ENCODE data around the gene ATOX1. TPM values are rescaled to one million over a fixed set of nuclear protein-coding genes. Genes with fewer than 3 reads are reported as not detected.

The ATOX1 gene
- total RNA-seq, 2 donors from 2014 or later, result 32.9 to 36.8 TPM

- H3K27me3 ChIP-seq (replicated peaks; ENCODE audit: insufficient read depth), result no peaks in the 10 kb centered on the region
- no peak for ATAC-seq (ENCODE audit: insufficient number of reproducible peaks, low FRiP score, low read depth)
- H3K9me3 ChIP-seq, result no peaks in the 10 kb centered on the region
- H3K4me3 ChIP-seq, result no peak overlapping the region
- H3K36me3 ChIP-seq, result no peaks in the 10 kb centered on the region
- H3K4me1 ChIP-seq (ENCODE audit: control insufficient read depth in 1 of 2, low read depth in 2 of 2), result peaks cover 28 to 46% of the 10 kb centered on the region in 2 donors
- H3K27ac ChIP-seq, result peak overlapping the region; percentile 75 to 77
- TF ChIP-seq CTCF (IDR thresholded peaks at IDR 0.05), result no peak
- DNase-seq (ENCODE audit: low spot score), result no peak
Observed at GRCh38 chr5:151739395-151739794, 19.0 kb downstream of the ATOX1 start.

GRCh38 chr5:151738125-151738848 lies 20.1 kb downstream of the ATOX1 start:
- ATAC-seq (ENCODE audit: insufficient number of reproducible peaks, low FRiP score, low read depth) (no peak), DNase-seq (ENCODE audit: low spot score) (no peak)
- no peak for TF ChIP-seq CTCF (IDR thresholded peaks at IDR 0.05)
- no peaks in the 10 kb centered on the region for H3K9me3 ChIP-seq
- H3K4me1 ChIP-seq (ENCODE audit: control insufficient read depth in 1 of 2, low read depth in 2 of 2), result peaks cover 28 to 46% of the 10 kb centered on the region in 2 donors
- H3K36me3 ChIP-seq, result no peaks in the 10 kb centered on the region
- no peak overlapping the region for H3K27ac ChIP-seq
- no peaks in the 10 kb centered on the region for H3K27me3 ChIP-seq (replicated peaks; ENCODE audit: insufficient read depth)
- no peak overlapping the region for H3K4me3 ChIP-seq

- Histone ChIP-seq H3K9me3 (no peaks in the 10 kb centered on the region), H3K4me1 (ENCODE audit: control insufficient read depth in 1 of 2, low read depth in 2 of 2) (peaks cover 28 to 41% of the 10 kb centered on the region in 2 donors), H3K27me3 (replicated peaks; ENCODE audit: insufficient read depth) (no peaks in the 10 kb centered on the region), H3K27ac (no peak overlapping the region), H3K4me3 (no peak overlapping the region), H3K36me3 (no peaks in the 10 kb centered on the region)
- DNase-seq (ENCODE audit: low spot score) (no peak), ATAC-seq (ENCODE audit: insufficient number of reproducible peaks, low FRiP score, low read depth) (no peak)
- no peak for TF ChIP-seq CTCF (IDR thresholded peaks at IDR 0.05)
Observed at GRCh38 chr5:151737431-151737830, 21.0 kb downstream of the ATOX1 start.

GRCh38 chr5:151735646-151736045 lies 22.8 kb downstream of the ATOX1 start:
- no peak overlapping the region for H3K4me3 ChIP-seq
- no peak overlapping the region for H3K27ac ChIP-seq
- no peak for ATAC-seq (ENCODE audit: insufficient number of reproducible peaks, low FRiP score, low read depth)
- no peak for TF ChIP-seq CTCF (IDR thresholded peaks at IDR 0.05)
- no peaks in the 10 kb centered on the region for H3K9me3 ChIP-seq
- no peak for DNase-seq (ENCODE audit: low spot score)
- H3K27me3 ChIP-seq (replicated peaks; ENCODE audit: insufficient read depth), result no peaks in the 10 kb centered on the region
- no peaks in the 10 kb centered on the region for H3K36me3 ChIP-seq
- H3K4me1 ChIP-seq (ENCODE audit: control insufficient read depth in 1 of 2, low read depth in 2 of 2), result peaks cover 14 to 23% of the 10 kb centered on the region in 2 donors

- no peaks in the 10 kb centered on the region for H3K9me3 ChIP-seq
- no peaks in the 10 kb centered on the region for H3K27me3 ChIP-seq (replicated peaks; ENCODE audit: insufficient read depth)
- TF ChIP-seq CTCF (IDR thresholded peaks at IDR 0.05), result no peak
- no peak overlapping the region for H3K4me3 ChIP-seq
- ATAC-seq (ENCODE audit: insufficient number of reproducible peaks, low FRiP score, low read depth) (no peak), DNase-seq (ENCODE audit: low spot score) (no peak)
- H3K4me1 ChIP-seq (ENCODE audit: control insufficient read depth in 1 of 2, low read depth in 2 of 2), result peaks cover 2 to 9% of the 10 kb centered on the region in 2 donors
- H3K27ac ChIP-seq, result no peak overlapping the region
- H3K36me3 ChIP-seq, result no peaks in the 10 kb centered on the region
Observed at GRCh38 chr5:151734064-151734408, 24.4 kb downstream of the ATOX1 start.
